ENCODE measurements around the gene COX11.

Gene COX11

GRCh38 chr17:54968262-54968987 is at the start of gene COX11, which contains the start of gene STXBP4:
COX11 (minus strand) TSS chr17:54968654; CDS start chr17:54968646, 8 bp downstream.
STXBP4 (plus strand) TSS chr17:54968765; CDS start chr17:54986220, 17,455 bp downstream.
- DNase-seq (ENCODE audit: low spot score) (peak; percentile 97), FAIRE-seq (no peak)

GRCh38 chr17:55005520-55005919 is 37.1 kb upstream of the COX11 start:
- FAIRE-seq: no peak
- peak; percentile 14 for DNase-seq (ENCODE audit: low spot score)

DNA sequence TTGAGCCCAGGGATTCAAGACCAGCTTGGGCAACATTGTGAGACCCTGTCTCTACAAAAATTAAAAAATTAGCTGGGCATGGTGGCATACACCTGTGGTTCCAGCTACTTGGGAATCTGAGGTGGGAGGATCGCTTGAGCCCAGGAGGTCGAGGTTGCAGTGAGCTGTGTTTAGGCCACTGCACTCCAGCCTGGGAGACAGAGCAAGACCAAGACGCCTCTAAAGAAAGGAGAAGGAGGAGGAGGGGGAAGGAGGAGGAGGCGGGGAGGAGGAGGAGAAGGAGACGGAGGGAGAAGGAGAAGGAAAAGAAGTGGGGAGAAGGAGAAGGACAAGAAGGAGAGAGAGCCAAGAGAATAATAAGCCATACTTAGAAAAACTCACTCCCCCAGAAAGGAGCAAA is 36.0 kb upstream of the COX11 start:
- DNase-seq (ENCODE audit: low spot score): no peak
- FAIRE-seq: no peak

DNA sequence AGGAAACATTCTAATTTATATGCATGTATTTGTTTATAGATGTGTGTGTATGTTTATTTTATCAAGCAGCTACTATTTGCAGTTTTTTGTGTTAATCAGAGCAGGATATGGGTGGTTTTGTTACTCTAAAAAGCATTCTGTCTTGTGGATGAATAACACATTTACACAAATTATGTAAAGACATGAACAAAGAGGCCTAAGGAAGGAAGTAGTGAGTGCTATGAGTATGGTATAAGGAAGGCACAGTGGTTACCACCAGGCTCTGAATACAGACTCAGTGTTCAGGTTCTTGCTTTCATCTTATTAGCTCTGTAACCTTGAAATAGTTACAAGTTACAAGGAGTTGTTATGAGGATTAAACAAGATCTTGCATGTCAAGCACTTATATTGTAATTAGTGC is 34.0 kb upstream of the COX11 start:
- FAIRE-seq: no peak
- no peak for DNase-seq (ENCODE audit: low spot score)

DNA sequence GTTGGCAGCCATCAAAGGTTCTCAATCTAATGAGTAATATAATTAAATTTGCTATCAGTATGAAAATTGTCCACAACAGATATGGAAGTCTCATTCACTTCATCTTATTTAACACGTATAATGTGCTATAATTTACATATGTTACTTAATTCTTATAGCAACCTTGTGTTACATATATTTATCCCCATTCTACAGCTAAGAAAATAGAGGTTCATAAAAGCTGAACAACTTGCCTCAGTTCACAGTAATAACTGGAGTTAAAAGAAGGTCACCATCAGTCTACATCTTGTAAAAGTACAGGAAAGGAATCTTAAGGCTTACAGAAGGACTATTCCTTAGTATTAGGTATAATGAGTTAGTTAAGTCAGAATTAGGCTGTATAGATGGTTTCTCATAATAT is 28.0 kb upstream of the COX11 start:
- no peak for FAIRE-seq

DNA sequence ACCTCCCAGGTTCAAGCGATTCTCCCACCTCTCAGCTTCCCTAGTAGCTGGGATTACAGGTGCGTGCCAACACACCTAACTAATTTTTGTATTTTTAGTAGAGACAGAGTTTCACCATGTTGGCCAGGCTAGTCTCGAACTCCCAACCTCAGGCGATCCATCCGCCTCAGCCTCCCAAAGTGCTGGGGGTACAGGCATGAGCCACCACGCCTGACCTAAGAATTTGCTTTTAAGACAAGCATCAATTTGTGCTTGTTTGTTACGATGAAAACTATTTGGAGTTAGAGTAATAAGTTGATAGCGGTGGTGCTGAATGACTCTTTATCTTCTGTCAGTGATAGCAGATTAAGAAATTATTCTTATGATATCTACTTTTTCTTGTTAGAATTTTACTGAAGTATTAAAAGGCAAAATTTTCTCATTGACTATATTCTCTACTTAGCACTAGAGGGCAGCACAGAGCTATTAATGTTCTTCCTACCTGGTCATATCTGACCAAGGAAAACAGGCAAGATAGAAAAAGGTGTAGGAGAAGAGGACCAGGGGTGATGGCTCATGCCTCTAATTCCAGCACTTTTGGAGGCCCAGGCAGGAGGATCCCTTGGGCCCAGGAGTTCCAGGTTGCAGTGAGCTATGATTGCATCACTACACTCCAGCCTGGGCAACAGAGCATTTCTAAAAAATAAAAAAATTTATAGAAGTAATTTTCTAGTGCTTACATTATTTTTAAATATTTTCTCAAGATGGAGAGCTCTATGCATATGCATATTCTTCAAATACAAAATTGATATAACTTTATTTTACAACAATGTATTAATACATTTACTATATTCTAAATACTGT is 24.6 kb upstream of the COX11 start:
- FAIRE-seq (no peak), DNase-seq (ENCODE audit: low spot score) (peak; percentile 36)

More for the DNA sequence above, 28.0 kb upstream of the COX11 start:
- no peak for DNase-seq (ENCODE audit: low spot score)

DNA sequence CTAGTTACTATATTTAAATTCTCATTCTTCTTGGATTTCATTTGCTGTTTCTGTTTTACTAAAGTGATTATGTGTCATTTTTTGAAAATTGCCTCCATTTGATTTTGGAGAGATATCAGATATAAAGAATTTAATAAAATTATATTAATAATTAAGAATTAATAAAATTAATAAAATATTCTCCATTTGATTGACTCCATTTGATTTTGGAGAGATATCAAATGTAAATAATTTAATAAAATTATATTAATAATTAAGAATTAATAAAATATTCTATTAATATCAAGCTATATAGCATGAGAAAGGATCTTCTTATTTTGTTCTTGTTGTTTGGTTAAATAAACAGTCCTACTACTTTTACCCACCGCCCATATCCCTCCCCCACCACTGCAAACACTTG is 23.1 kb upstream of the COX11 start:
- DNase-seq (ENCODE audit: low spot score) (no peak), FAIRE-seq (no peak)

- FAIRE-seq (no peak), DNase-seq (ENCODE audit: low spot score) (no peak)
Measured at GRCh38 chr17:54990118-54990517, 21.7 kb upstream of the COX11 start.

- FAIRE-seq: no peak
- DNase-seq (ENCODE audit: low spot score): no peak
Measured at GRCh38 chr17:54985476-54985875, 17.0 kb upstream of the COX11 start.

- no peak for DNase-seq (ENCODE audit: low spot score)
- no peak for FAIRE-seq
Measured at GRCh38 chr17:54983260-54983659, 14.8 kb upstream of the COX11 start.

- DNase-seq (ENCODE audit: low spot score): no peak
- no peak for FAIRE-seq
Measured at GRCh38 chr17:54982399-54982798, 13.9 kb upstream of the COX11 start.

DNA sequence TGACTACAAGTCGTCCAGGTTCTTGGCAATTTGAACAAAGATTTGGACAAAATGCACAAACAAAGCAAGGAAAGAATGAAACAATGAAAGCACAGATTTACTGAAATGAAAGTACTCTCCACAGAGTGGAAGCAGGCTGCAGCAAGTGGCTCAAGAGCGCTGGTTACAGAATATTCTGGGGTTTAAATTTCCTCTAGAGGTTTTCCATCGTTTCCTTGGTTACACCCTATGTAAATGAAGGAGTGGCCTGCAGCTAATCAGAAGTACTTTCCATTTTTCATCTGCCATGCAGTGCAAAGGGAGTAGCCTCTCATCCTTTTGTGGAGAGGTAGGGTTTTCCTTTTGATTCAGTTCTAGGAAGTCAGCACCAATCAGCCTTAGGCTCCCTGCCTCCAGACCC is 11.9 kb upstream of the COX11 start:
- no peak for FAIRE-seq
- no peak for DNase-seq (ENCODE audit: low spot score)

DNA sequence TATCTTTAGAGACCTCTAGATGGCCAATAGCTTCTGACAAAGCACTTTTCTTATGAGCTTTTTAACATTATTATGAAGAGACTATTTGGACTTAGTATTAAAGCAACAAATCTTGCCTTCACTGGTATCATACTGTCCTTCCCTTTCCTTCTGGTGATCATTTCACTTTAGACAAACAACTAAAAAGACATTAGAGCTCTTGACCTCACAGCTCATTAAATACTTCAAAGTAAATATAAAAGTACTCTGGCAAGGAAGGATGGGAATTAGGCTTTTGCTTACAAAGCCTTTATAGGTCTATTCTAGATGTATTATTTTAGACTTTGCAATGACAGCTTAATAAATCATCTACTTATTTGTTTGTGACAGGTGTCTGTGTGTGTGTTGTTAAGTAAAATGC is 11.2 kb upstream of the COX11 start:
- FAIRE-seq: no peak
- DNase-seq (ENCODE audit: low spot score): no peak

DNA sequence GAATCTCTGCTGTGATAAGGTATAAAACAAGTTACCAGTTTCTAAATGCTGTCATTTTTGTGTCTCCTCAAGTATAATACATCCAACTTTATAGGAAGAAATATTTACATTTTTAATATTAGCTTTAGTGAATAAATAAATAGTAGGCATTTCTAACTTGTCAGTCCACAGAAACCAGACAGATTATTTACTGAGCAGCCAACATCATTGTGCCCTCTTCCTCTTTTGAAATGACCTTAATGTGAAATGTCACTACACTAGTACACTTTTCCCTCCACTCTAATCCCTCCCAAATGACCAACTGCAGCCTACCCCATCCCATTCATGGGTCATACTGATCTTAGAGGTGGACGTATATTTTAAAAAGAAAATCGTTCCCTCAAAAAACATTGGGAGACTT is 9.3 kb upstream of the COX11 start:
- no peak for DNase-seq (ENCODE audit: low spot score)
- no peak for FAIRE-seq

- FAIRE-seq: no peak
Measured at GRCh38 chr17:54976316-54976715, 7.9 kb upstream of the COX11 start.

GRCh38 chr17:54974759-54975158 is 6.3 kb upstream of the COX11 start:
- no peak for FAIRE-seq
- DNase-seq (ENCODE audit: low spot score): no peak

More at GRCh38 chr17:54976316-54976715, 7.9 kb upstream of the COX11 start:
- no peak for DNase-seq (ENCODE audit: low spot score)

DNA sequence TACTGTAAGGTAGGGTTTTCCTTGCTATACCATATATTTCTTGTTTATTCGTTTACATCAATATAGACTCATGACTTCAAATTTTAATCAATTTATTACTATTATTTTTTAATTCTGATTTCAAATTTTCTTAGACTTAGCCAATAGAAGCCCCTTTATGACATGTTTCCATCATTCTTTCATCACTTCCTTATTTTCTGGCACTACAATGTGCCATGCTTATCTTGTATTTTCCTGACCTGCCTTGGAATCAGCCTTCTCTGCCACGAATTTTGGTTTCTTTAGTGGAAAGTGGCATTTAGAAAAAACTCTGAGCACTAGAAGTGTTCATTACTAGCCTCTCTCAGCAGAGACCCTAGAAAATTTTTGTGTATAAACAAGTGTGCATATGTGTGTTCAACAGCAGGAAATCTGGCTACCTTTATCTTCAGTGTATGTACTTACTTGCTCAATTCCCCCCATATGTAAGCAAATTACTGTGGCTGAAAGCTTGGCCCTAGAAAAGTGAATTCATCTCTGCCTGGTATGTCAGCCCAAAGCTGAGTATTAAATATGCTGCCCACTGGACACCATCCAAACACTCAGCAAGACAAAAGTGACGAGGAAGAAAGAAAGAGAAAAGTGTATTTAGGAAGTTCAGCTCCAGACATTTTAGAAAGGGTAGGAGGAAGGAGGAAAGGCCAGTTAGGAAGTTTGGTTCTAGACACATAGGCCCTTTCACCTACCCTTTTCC is 4.1 kb upstream of the COX11 start:
- DNase-seq (ENCODE audit: low spot score) (no peak), FAIRE-seq (no peak)

GRCh38 chr17:54971901-54972300 is 3.4 kb upstream of the COX11 start:
- DNase-seq (ENCODE audit: low spot score): no peak
- FAIRE-seq: no peak

GRCh38 chr17:54971147-54971546 is 2.7 kb upstream of the COX11 start:
- DNase-seq (ENCODE audit: low spot score) (no peak), FAIRE-seq (no peak)

GRCh38 chr17:54969658-54970572 is 1.5 kb upstream of the COX11 start:
- DNase-seq (ENCODE audit: low spot score) (no peak), FAIRE-seq (no peak)

- peak; percentile 50 for DNase-seq (ENCODE audit: low spot score)
Measured at GRCh38 chr17:54968988-54969332, 506 bp upstream of the COX11 start.

More at GRCh38 chr17:54968988-54969332, 506 bp upstream of the COX11 start:
- FAIRE-seq: no peak
